GM19035 (cell line): ENCODE results near the gene ZBTB16.

Source experiments
- ATAC-seq: cut with Tn5 transposase; IDR thresholded peaks from one replicate; pipeline ENCODE4 v1.9.1; 2021; ENCODE audit not compliant: unreplicated experiment

The ZBTB16 gene

GRCh38 chr11:114125531-114125930 lies 66.0 kb downstream of the ZBTB16 start:
- ATAC-seq, result no peak

- ATAC-seq, result no peak
Measured at GRCh38 chr11:114125959-114126358, 66.4 kb downstream of the ZBTB16 start.

DNA sequence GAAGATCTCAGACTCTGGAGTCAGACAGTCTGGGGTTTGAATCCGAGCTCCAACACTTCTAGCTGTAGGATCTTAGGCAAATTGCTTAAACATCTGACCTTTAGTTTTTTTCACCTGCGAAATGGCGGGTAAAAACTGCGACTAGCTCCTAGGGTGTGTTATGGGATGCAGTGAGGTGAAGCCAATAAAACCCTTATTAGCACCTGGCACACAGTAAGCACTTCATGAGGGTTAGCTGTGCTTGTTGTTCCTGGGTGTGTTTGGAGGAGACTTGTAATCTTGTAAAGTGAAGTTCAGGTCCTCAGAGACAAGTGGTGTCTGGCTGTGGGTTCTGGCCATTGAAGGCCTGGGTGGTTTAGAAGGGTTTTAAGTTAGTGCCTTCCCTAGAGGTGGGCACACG lies 68.9 kb downstream of the ZBTB16 start:
- no peak for ATAC-seq

- ATAC-seq, result no peak
Measured at GRCh38 chr11:114129142-114129541, 69.6 kb downstream of the ZBTB16 start.

- no peak for ATAC-seq
Measured at GRCh38 chr11:114129699-114130098, 70.2 kb downstream of the ZBTB16 start.

GRCh38 chr11:114130115-114130576 lies 70.6 kb downstream of the ZBTB16 start:
- no peak for ATAC-seq

DNA sequence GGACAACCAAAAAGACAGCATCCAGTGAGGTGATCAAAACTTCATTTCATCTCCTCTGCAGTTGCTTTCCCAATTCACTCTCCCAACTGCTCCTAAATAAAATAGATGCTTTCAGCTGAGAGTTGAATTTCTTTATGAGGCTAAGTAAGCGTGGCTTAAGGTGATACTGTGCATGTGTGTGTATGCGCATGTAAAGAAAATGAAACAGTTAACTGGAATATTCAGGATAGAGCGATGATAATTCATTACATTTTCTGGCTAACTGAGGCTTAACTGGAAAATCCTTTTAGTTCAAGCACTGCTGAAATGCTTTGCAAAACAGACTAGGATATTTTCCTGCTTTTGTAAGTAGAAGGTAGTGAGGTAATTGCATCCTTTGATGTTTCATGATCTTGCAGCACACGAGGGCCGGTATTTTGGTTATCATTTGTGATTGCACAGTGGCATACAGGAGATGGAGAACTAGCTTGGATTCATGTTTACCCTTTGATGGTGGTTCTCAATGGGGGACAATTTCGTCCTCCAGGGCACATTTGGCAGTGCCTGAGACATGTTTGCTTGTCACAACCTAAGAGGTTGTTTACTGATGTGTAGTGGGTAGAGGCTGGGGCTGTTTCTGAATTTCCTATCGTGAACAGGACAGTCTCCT lies 71.2 kb downstream of the ZBTB16 start:
- no peak for ATAC-seq

GRCh38 chr11:114131461-114131864 lies 72.0 kb downstream of the ZBTB16 start:
- no peak for ATAC-seq

- ATAC-seq, result no peak
Measured at GRCh38 chr11:114132417-114132816, 72.9 kb downstream of the ZBTB16 start.

GRCh38 chr11:114132944-114133394 lies 73.5 kb downstream of the ZBTB16 start:
- ATAC-seq, result no peak

DNA sequence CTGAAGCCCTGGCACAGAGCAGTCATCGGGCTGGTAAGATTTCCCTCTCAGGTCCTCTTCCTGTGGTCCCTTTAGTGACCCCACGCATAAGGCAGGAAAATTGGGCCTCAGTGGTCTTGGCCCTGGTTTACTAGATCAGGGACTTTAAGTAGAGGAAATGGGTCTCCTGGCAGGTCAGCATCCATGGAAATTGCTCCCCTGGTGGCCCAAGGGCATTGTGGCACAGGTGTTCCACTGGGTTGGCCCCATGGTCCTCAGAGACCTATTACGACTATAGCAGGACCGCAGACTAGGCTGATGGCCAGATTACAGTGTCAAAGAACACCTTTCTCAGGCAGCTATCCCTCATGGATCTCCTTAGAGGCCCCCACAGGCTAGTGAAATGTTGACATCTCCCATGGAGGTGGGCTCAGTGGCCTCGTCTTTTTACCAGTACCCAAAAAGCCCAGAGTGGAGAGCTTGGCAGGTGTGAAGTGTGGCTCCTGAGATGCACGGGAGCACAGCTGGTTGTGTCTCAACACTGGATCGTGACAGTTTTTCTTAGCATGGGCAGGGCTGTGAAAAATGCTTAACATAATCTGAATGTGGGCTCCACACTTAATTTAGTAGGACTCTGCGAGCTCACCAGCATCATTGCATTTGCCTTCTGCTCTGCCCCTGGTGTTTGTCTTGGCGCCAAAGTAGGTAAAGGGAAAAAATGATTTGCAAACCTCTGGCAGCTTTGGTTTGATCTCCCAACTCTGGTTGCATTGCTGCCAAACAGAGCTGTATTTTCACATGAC lies 74.2 kb downstream of the ZBTB16 start:
- ATAC-seq, result no peak

DNA sequence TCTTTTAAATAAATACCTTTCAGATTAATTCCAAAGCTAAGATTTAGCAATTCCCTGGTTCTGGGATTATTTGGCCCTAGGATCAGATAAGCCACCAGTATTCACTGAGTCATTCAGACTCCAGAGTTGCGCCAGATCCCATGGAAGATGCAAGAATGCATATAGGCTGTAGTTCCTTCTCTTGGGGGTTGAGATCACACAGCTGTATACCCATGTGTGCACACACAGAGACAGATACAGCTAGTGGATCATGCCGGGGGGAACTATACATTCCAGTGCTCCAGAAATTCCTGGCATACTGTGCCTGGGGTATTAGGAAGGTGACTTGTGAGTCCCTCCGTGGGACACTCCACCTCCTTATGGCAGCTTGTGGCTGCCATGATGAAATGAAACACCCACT lies 75.4 kb downstream of the ZBTB16 start:
- ATAC-seq, result no peak

- no peak for ATAC-seq
Measured at GRCh38 chr11:114135737-114136151, 76.2 kb downstream of the ZBTB16 start.

GRCh38 chr11:114136686-114137640 lies 77.5 kb downstream of the ZBTB16 start:
- no peak for ATAC-seq

DNA sequence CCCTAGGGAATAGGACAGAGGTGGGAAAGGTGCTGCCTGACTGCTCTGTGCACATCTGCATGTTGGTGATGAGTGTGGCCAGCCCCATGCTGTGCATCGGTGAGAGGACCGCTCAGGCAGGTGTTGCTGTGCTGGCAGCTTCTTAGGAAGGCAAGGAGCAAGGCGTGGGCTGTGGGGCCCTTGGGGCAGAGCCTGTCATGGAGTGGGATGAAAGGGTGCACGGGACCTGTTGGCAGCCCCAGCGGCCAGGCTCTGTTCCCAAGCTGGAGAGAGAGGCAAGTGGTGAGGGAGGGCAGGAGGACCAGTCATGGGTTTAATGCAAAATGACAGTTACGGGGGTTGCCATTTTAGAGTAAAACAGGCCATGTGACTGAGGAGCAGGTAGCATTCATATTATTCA lies 78.3 kb downstream of the ZBTB16 start:
- no peak for ATAC-seq

DNA sequence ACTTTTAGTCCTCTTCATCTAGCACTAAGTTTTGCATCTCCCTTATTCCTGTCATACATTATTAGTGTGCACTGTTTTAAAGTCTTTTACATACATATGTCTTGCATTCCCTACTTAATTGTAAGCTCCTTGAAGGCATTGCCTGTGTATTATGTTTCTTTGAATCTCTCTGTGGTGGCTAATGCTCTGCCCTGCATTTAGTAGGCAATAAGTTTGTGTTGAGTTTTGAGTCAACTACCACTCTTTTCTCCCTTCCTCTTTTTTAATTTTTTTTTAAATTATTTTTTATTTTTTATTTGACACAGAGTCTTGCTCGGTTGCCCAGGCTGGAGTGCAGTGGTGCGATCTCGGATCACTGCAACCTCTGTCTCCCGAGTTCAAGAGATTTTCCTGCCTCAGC lies 78.9 kb downstream of the ZBTB16 start:
- ATAC-seq, result no peak

DNA sequence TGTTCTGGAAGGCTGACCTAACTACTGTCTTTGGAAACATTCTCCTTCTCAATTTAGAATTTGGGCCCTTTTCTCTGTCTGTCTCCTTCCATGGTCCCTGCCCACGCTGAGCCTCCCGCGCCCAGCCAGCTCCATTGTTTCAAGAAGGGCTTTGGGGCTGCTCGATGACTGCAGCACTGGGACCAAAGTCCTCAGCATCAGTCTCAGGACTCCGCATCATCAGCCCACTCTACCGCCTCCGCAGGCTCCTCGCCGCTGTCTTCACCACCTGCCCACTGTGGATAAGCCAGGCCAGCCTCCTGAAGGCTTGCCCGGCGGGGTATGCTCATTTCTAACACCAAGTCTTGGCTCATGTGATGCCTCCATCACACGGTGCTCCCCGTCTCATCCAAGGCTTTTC lies 81.3 kb downstream of the ZBTB16 start:
- no peak for ATAC-seq

- ATAC-seq, result no peak
Measured at GRCh38 chr11:114141863-114142580, 82.5 kb downstream of the ZBTB16 start.

DNA sequence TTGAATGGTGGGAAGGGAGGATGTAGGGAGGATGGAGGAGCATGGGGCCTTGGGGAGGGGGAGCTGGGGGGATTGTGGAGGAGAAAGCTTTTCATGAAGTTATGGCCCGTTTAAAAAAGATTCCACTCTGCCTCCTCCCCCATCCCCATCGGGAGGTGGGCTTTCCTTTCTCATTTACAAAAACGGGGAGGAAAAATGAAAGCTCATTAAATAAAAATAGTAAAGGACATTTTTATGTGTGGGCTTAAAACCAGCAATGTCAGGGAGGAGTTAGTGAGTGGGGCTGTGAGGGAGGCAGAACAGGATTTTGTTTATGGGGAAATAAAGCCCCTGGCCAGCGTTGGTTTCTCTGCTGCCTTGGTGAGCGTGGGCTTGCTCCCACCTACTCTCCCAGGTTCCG lies 83.2 kb downstream of the ZBTB16 start:
- ATAC-seq, result no peak

DNA sequence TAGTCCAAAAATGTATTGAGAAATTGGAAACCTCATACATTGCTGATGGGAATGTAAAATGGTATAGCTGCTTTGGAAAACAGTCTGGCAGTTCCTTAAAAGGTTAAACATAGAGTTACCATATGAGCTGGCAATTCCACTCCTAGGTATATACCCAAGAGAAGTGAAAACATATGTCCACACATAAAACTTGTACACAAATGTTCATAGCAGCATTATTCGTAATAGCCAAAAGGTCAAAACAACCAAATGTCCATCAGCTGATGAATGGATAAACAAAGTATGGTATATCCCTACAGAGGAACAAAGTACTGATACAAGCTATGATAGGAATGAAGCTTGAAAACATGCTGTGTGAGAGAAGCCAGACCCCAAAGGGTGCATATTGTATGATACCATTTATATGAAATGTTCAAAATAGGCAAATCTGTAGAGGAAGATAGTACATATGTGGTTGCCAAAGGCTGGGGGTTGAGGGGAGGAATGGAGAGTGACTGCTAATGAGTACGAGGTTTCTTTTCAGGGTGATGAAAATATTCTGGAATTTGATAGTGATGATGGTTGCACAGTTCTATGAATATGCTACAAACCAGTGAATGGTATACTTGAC lies 85.8 kb downstream of the ZBTB16 start:
- ATAC-seq, result no peak
